OCI-LY7 (cell line): Measurements from ENCODE around the gene ASMT.

ENCODE experiments used
- EZH2phosphoT487 ChIP-seq: fragments of 200-600 bp; sonication (generic); IDR thresholded peaks from 2 replicates; pipeline ENCODE4 v1.6.1; 2018; ENCODE audit warnings: low read depth, borderline replicate concordance, mild to moderate bottlenecking, mixed run types, antibody characterized with exemption, low read length, moderate library complexity, mixed read lengths
- TF ChIP-seq, protein P1 (sequence below): fragments of 200-600 bp; sonication (generic); conservative IDR thresholded peaks from 2 replicates; pipeline ENCODE4 v1.5.1; 2014; ENCODE audit warnings: mild to moderate bottlenecking, antibody characterized with exemption, low read length, moderate library complexity, mixed read lengths

DNA sequence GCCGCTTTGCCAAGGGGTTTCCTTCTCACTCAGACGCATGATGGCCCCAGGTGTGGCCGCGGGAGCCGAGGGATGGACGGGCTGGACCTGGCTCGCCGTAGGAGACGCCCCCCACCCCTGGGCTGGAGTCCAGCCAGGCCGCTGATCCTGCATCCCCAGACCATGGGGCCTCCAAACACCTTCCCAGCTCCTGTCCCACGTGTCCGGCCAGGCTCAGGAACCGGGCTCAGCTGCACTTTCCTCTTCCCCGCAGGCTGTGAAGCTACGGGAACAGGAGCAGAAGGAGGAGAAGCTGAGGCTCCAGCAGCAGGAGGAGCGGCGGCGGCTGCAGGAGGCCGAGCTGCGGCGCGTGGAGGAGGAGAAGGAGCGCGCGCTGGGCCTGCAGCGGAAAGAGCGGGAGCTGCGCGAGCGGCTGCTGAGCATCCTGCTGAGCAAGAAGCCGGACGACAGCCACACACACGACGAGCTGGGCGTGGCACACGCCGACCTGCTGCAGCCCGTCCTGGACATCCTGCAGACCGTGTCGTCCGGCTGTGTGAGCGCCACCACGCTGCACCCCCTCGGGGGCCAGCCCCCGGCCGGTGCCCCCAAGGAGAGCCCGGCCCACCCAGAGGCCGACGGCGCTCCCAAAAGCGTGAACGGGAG, 14.3 kb upstream of the ASMT start:
- TF ChIP-seq, protein P1, sequence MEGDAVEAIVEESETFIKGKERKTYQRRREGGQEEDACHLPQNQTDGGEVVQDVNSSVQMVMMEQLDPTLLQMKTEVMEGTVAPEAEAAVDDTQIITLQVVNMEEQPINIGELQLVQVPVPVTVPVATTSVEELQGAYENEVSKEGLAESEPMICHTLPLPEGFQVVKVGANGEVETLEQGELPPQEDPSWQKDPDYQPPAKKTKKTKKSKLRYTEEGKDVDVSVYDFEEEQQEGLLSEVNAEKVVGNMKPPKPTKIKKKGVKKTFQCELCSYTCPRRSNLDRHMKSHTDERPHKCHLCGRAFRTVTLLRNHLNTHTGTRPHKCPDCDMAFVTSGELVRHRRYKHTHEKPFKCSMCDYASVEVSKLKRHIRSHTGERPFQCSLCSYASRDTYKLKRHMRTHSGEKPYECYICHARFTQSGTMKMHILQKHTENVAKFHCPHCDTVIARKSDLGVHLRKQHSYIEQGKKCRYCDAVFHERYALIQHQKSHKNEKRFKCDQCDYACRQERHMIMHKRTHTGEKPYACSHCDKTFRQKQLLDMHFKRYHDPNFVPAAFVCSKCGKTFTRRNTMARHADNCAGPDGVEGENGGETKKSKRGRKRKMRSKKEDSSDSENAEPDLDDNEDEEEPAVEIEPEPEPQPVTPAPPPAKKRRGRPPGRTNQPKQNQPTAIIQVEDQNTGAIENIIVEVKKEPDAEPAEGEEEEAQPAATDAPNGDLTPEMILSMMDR = no peak
- no peak for TF ChIP-seq EZH2phosphoT487
